ENCODE data around the gene ADCY7.
"Not testable (repeated sequence)": the region's sequence is repeated elsewhere in the genome, so short reads cannot be mapped to it uniquely, and the experiment has no call there.

The ADCY7 gene

DNA sequence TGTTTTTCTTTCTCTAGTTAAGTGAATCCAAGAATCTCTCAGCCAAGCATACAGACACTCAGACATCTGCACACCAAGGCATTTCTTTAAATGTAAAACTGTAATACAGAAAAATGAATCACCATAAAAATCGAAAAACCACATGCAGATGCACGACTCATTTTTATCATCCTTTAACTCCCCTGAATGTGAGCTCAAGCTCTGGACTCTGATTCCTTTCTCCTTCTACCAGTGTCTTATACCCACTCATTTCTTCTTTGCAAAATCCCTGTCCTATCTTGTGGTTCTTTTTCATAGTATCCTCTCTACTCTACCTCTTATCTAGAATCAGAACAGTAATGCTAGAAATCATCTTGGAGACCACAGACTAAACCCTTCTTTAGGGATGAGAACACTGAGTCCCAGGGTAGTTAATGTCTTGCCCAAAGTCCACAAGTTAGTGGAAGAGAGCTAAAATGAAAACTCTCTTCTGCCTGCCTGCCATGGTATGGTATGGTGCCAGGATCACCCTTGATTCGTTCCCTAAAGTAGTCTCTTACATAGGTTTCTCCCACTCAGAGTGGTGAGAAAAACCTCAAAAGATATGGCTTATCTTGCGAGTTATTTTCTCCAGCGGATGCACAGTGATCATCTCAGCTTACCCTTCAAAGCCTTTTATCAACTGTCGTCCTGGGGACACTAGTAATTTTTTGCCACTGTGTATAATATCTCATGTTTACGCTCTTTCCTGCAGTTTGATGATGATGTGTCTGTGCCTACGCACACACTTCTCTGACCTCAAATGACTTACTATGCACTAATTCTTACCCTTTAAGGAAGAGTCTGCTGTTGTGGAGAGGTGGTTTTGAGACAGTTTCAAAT lies 72.2 kb downstream of the ADCY7 start:
- no peak for DNase-seq (ENCODE audit: low read depth)

DNA sequence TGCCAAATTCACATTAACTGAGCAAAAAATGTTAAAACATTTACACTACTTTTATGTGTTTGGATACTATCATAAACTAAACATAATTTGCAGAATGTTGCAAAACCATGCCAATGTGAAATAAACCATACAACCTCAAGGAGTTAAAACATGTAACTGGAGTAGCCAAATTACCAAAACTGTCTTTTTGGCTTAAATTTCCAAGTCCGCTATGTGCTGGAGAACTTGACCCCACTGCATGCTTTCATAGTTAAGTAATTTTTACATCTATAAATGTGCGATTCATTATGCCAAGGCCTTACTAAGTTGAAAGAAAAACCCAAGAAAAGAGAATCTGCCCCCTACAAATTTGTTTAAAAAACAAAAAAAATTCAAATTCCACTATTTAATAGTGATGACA lies 74.2 kb downstream of the ADCY7 start:
- DNase-seq (ENCODE audit: low read depth) = no peak

DNA sequence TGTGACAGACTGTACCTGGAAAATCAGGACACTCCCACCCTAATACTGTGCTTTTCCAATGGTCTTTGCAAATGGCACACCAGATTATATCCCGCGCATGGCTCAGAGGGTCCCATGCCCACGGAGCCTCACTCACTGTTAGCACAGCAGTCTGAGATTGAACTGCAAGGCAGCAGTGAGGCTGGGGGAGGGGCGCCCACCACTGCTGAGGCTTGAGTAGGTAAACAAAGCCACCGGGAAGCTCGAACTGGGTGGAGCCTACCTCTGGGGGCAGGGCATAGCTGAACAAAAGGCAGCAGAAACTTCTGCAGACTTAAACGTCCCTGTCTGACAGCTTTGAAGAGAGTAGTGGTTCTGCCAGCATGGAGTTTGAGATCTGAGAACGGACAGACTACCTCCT lies 77.2 kb downstream of the ADCY7 start:
- not testable (repeated sequence) for DNase-seq (ENCODE audit: low read depth)

DNA sequence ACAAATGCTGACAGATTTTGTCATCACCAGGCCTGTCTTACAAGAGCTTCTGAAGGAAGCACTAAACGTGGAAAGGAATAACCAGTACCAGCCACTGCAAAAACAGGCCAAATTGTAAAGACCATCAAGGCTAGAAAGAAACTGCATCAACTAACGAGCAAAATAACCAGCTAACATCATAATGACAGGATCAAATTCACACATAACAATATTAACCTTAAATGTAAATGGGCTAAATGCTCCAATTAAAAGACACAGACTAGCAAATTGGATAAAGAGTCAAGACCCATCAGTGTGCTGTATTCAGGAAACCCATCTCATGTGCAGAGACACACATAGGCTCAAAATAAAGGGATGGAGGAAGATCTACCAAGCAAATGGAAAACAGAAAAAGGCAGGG lies 78.9 kb downstream of the ADCY7 start:
- DNase-seq (ENCODE audit: low read depth) = not testable (repeated sequence)

DNA sequence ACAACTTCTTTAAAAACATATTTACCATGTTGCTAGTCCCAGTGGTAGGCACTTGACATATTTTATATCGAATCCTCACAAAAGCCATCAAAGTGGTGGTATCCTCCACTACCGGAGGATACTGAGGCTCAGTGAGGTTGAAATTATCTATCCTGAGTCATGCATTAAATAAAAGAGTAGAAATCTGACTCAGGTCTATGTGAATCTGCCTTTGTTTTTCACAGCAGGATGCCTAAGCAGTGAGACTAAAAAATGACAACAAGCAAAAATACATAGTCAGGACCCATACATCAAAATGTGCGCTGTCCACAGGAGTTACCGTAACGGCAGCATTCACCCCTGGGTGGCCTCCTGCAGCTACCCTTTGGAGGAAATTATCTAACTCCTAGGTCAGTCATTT lies 84.8 kb downstream of the ADCY7 start:
- no peak for DNase-seq (ENCODE audit: low read depth)

DNA sequence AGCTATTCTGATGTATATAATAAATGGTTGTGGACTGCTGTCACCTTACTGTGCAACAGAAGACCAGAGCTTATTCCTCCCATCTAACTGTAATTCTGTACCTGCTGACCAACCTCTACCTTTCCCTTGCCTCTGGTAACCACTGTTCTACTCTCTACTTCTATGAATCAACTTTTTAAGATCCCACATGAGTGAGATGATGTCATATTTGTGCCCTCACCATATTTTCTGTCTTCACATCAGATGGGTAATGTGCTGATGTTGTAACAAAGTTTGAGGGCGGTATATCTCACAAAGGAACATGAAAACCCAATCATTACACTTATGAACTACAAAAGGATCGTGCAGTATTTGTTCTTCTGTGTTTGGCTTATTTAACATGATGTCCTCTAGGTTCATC lies 85.6 kb downstream of the ADCY7 start:
- DNase-seq (ENCODE audit: low read depth) = no peak

DNA sequence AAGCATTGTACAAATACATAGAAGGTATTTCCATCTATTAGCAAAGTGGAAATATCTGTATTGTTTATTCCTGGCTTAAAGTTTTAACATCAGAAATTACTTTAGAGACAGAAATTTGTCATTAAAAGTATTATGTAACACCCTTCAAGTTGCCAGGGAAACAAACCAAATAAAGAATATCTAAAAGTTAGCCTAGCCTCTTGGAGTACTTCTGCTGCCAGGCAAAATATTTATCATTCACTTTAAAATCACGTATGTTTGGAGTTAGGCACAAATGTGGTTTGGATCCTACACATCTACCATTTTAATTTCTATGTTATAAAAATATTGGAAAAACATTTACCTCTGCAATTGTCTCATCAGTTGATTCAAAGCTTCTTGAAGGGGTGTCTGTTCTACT lies 87.7 kb downstream of the ADCY7 start:
- no peak for DNase-seq (ENCODE audit: low read depth)

DNA sequence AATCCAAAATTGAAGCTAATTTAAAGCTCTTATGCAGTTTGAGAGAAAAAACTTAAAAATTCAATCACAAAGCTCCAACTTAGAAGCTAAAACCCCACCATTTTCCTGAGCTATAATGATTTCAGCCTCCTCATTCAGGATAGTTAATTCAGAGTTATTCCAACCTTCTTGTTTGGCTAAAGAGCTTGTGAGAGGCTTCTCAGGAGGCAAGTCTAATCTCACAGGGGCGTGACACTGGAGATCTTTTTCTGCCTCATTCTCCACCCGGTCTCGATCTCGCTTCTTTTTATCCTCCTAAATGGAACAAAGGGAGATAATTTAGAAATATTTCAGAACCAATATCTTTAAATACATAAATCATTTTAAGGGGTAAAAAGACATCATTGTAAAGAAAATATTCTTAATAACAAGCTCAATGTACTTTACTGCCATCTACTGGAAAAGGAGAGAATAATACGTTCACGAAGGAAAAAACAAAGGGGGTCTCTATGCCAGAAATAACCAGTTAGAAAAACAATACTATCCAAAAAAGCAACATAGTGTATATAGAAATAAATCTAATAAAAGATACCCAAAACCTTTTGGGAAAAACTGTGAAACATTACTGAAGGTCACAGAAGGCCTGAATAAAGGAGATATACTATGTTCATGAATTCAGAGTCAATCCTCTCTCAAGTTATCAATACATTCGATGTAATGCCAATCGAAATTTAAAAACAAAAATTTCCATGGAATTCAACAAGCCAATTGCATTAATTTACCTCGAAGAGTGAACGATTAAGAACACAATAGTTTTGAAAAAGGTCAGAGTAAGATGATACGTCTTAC lies 88.5 kb downstream of the ADCY7 start:
- no peak for DNase-seq (ENCODE audit: low read depth)

DNA sequence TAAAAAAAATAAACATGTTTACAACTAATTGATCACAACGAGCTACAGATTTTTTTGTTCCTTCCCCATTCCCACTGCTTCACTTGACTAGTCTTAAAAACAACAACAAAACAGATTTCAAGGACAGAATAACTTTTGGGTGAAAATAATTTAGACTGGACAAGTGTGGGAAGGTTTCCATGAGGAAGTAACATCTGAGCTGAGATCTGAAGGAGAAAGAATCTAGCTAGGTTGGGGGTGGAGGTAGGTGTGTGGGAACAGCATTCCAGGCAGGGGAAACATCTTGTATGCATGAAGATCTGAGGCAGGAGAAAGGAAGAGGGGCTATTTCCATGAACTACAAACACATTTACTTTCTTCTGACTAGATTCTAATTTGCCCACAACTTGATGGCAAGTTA lies 93.3 kb downstream of the ADCY7 start:
- no peak for DNase-seq (ENCODE audit: low read depth)

DNA sequence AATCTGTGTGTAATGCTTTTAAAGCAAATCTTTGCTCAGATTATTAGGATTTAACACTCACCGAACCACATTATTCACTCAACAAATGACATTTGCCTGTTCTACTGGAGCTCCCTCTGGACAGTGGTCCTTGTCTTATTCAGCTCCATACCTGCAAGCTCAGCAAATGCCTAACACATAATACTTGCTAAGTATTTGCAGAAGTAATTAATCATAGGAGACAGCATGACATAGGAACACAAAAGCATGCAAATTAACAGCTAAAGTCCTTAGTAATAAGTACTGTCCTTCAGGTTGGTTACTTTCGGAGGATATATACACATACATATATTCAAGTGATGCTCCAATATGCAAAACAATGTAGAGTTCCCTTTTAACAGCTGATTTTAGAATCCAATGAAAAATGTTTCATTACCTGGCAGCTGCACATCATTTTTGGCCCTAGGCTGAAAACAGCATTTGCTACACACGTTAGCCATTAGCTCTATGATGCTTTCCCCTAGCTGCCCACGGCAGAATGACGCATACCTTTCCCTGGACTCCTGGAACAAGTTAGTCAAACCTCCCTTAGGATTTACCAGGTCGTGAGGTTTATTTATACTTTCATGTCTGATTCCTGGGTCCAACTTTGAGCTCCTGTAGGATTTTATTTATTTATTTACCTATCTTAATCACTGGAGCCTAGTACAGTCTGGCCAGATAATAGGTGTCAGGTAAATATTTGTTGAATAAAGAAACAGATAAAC lies 93.9 kb downstream of the ADCY7 start:
- no peak for DNase-seq (ENCODE audit: low read depth)

DNA sequence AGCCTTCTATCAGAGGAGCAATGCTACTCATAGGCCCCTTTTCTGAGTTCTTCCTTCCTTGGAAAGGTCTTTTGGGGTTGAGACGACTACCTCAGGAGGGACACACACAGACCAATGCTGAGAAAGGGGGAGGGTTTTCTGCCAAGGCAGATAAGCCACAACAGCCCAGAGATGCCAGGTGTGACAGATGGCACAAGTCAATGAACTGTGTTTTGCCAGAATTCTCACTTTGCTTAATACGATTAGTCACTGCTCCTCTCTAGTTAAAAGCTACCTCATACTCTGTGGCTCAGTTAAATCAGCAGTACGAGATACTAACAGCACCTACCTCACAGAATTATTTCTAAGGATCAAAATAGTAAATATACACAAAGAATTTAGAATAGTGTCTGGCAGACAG lies 94.4 kb downstream of the ADCY7 start:
- no peak for DNase-seq (ENCODE audit: low read depth)

DNA sequence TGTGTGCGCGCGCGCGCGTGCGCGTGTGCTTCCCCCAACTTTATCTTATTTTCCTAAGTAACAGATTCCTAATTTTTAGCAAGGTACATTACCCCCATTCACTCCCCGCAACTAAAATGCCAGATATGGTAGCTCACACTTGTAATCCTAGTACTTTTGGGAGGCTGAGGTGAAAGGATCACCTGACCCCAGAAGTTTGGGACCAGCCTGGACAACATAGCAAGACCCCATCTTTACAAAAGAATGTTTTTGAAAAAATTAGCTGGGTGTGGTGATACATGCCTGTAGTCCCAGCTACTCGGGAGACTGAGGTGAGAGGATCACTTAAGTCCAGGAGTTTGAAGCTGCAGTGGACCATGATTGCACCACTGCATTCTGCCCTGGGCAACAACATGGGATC lies 97.3 kb downstream of the ADCY7 start:
- no peak for DNase-seq (ENCODE audit: low read depth)

DNA sequence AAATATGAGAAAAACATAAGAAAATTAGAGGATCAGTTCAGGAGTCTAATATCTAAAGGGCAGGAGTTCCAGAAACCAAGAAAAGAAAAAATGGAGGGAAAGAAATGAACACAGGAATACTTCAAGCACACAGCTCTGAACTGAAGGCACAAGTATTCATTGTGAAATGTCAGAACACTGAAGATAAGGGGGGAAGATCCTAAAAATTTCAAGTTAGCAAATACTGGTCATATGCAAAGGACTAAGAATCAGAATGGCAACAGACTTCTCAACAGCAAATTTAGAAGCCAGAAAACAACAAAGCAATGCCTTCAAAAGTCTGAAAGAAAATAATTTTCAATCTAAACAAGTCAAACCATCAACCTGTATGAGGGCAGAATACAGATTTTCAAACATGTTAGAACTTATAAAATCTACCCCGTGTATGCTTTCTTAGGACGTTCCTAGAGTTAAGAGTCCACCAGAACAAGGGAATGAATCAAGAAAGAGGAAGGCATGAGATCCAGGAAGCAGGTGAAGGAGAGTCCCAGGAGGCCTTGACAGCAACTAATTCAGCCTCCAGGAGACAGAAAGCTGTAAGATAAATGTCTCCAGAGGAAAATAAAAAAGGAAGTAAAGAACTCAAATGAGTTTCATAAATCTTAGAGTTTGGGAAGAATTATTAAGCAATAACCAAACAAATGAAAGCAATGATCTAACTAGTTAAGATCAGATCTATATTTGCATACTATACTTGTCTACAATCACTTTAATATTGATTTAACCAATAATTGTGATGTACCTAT lies 99.6 kb downstream of the ADCY7 start:
- DNase-seq (ENCODE audit: low read depth) = no peak

Data from CMK (cell line).